T-cell (primary cell): Measurements from ENCODE around the gene MRPL24. TPM values are rescaled to one million over a fixed set of nuclear protein-coding genes. Genes with fewer than 3 reads are reported as not detected.

ENCODE experiments used
- ATAC-seq, 4 experiments: fragments of 200-7000 bp in 3 of 4; fragments of 150-1000 bp in 1 of 4; cut with Tn5 transposase; replicated peaks in 1 of 4; 1 replicate in 3 of 4; 2 replicates in 1 of 4; pipeline ENCODE4 v1.10.0; 2021; ENCODE audit warnings: moderate library complexity in 3 of 4, mild to moderate bottlenecking in 2 of 4, moderate number of reproducible peaks in 1 of 4
- CTCF ChIA-PET, 2 donors: fragments of 300-600 bp; sonication (Branson Sonifier 250); formaldehyde crosslinking; loops; one replicate each; lab custom pipeline; 2022; ENCODE audit warnings: antibody characterized with exemption in 2 of 2; lab: Charles Lee
- POLR2A ChIA-PET, 2 donors: fragments of 300-600 bp; sonication (Branson Sonifier 250); formaldehyde crosslinking; loops; one replicate each; lab custom pipeline; 2022; ENCODE audit warnings: antibody characterized with exemption in 2 of 2; lab: Charles Lee
- DNase-seq, 35 experiments: peaks; one replicate each; pipeline versions ENCODE4 v3.0.0 to v3.0.0-alpha.2; 2013 to 2023
- H3K27ac ChIP-seq: one replicate; pipeline ENCODE4 v1.5.1; 2013; ENCODE audit warnings: low read length
- H3K27me3 ChIP-seq, 2 experiments: replicated peaks in 1 of 2; 1 replicate in 1 of 2; 2 replicates in 1 of 2; pipeline versions ENCODE4 v1.6.1 to v1.7.0; 2013; ENCODE audit warnings: low read length in 1 of 2, mixed read lengths in 1 of 2; ENCODE audit not compliant: control insufficient read depth in 2 of 2, insufficient read depth in 2 of 2; ENCODE audit errors: extremely low read depth in 1 of 2
- H3K36me3 ChIP-seq, 2 donors: 1 replicate in 1 of 2; 2 replicates in 1 of 2; pipeline versions ENCODE4 v1.6.1 to v1.7.0; 2013; ENCODE audit warnings: low read length in 1 of 2; ENCODE audit not compliant: control insufficient read depth in 2 of 2, insufficient read depth in 1 of 2; ENCODE audit errors: extremely low read depth in 1 of 2
- H3K4me1 ChIP-seq, 2 experiments: 1 replicate in 1 of 2; 2 replicates in 1 of 2; pipeline versions ENCODE4 v1.6.1 to v1.7.0; 2013; ENCODE audit warnings: low read length in 2 of 2, mixed read lengths in 1 of 2; ENCODE audit not compliant: insufficient read depth in 2 of 2, control insufficient read depth in 1 of 2; ENCODE audit errors: extremely low read depth in 1 of 2
- H3K4me3 ChIP-seq, 2 donors: 1 replicate in 1 of 2; 2 replicates in 1 of 2; pipeline versions ENCODE4 v1.5.1 to v1.7.0; 2013; ENCODE audit warnings: mild to moderate bottlenecking in 2 of 2, low read length in 1 of 2, moderate library complexity in 1 of 2; ENCODE audit not compliant: control insufficient read depth in 1 of 2; ENCODE audit errors: extremely low read depth in 1 of 2
- H3K9me3 ChIP-seq: 2 replicates; pipeline ENCODE4 v1.7.0; 2013
- H3K27ac Mint-ChIP-seq, 2 donors: one replicate each; pipeline ENCODE4 v1.8.0; 2020 to 2021; ENCODE audit warnings: mild to moderate bottlenecking in 2 of 2, mixed read lengths in 2 of 2
- H3K27me3 Mint-ChIP-seq, 2 donors: one replicate each; pipeline ENCODE4 v1.8.0; 2021 to 2022; ENCODE audit warnings: mixed read lengths in 2 of 2
- H3K36me3 Mint-ChIP-seq: one replicate; pipeline ENCODE4 v1.8.0; 2021; ENCODE audit warnings: mixed read lengths
- H3K4me1 Mint-ChIP-seq, 3 donors: one replicate each; pipeline ENCODE4 v1.8.0; 2020 to 2022; ENCODE audit warnings: mixed read lengths in 3 of 3, mild to moderate bottlenecking in 1 of 3
- H3K4me3 Mint-ChIP-seq, 3 donors: one replicate each; pipeline ENCODE4 v1.8.0; 2020 to 2022; ENCODE audit warnings: mild to moderate bottlenecking in 3 of 3, mixed read lengths in 3 of 3, moderate library complexity in 3 of 3
- H3K9me3 Mint-ChIP-seq, 3 donors: one replicate each; pipeline ENCODE4 v1.8.0; 2020 to 2022; ENCODE audit warnings: mixed read lengths in 3 of 3
- WGBS: methylation state at CpG from one replicate; pipeline ENCODE4 v1.1.5; 2013; ENCODE audit warnings: missing lambda C conversion rate; ENCODE audit not compliant: insufficient coverage; 5-methylcytosine and 5-hydroxymethylcytosine counted together
- total RNA-seq, 35 experiments: library from RNA in 6 of 35; stranded (reverse) in 6 of 35; fragments of 120-200 nt in 1 of 35; gene quantifications; one replicate each; pipeline versions ENCODE4 v1.2.1 to v1.2.4 and lab custom pipeline; 2013 to 2026

The MRPL24 gene
- total RNA-seq, 5 donors from 2014 or later (not counting 1 experiment from before 2014, with no cell fraction given): 23.8 to 66.6 (median 52.6) TPM

GRCh38 chr1:156692441-156692924 lies 48.4 kb downstream of the MRPL24 start:
- WGBS: 6% methylated on average over 13 of the region's 13 CpGs
- H3K27ac Mint-ChIP-seq: no peak overlapping the region
- Histone ChIP-seq H3K36me3 (no peaks in the 10 kb centered on the region), H3K4me1 (peaks cover 15 to 28% of the 10 kb centered on the region in 2 experiments), H3K27ac (no peak overlapping the region), H3K9me3 (no peaks in the 10 kb centered on the region), H3K4me3 (no peak overlapping the region), H3K27me3 (peaks cover 5 to 92% of the 10 kb centered on the region in 2 experiments)
- no peaks in the 10 kb centered on the region for H3K36me3 Mint-ChIP-seq
- peaks cover 20 to 28% (median 22%) of the 10 kb centered on the region in 3 donors for H3K4me1 Mint-ChIP-seq
- DNase-seq (no peak), ATAC-seq (no peak)
- H3K4me3 Mint-ChIP-seq: peak overlapping the region in 1 of 3 donors; percentile 14
- H3K27me3 Mint-ChIP-seq: peaks cover 55 to 72% of the 10 kb centered on the region in 2 donors
- ChIA-PET CTCF (interaction anchor here (0.8 to 6.2 kb wide), 2 partner anchors 34 kb away, joined by 4 to 68 read pairs; partner anchors contain the start of genes ISG20L2 (in 1 of the 2) and METTL25B (in 1 of the 2)), POLR2A (no interaction called here)
- H3K9me3 Mint-ChIP-seq: no peaks in the 10 kb centered on the region

- H3K36me3 Mint-ChIP-seq: no peaks in the 10 kb centered on the region
- Histone ChIP-seq H3K36me3 (no peaks in the 10 kb centered on the region), H3K4me3 (no peak overlapping the region), H3K27me3 (peaks cover 5 to 86% of the 10 kb centered on the region in 2 experiments), H3K4me1 (peaks cover 15 to 28% of the 10 kb centered on the region in 2 experiments), H3K9me3 (no peaks in the 10 kb centered on the region), H3K27ac (no peak overlapping the region)
- 28% methylated on average over 18 of the region's 20 CpGs for WGBS
- CTCF ChIA-PET: interaction anchor here (0.8 to 6.2 kb wide), 2 partner anchors 34 to 35 kb away, joined by 4 to 68 read pairs; partner anchors contain the start of genes ISG20L2 (in 1 of the 2) and METTL25B (in 1 of the 2)
- H3K4me1 Mint-ChIP-seq: peaks cover 20 to 28% (median 22%) of the 10 kb centered on the region in 3 donors
- H3K27ac Mint-ChIP-seq: no peak overlapping the region
- DNase-seq (no peak), ATAC-seq (no peak)
- POLR2A ChIA-PET: no interaction called here
- H3K4me3 Mint-ChIP-seq: peak overlapping the region in 1 of 3 donors; percentile 14
- H3K9me3 Mint-ChIP-seq: no peaks in the 10 kb centered on the region
- H3K27me3 Mint-ChIP-seq: peaks cover 48 to 68% of the 10 kb centered on the region in 2 donors
These were observed 49.0 kb downstream of the MRPL24 start for GRCh38 chr1:156691665-156692440.

- Mint-ChIP-seq H3K4me3 (no peak overlapping the region), H3K27ac (no peak overlapping the region), H3K27me3 (peaks cover 45 to 62% of the 10 kb centered on the region in 2 donors), H3K9me3 (no peaks in the 10 kb centered on the region), H3K4me1 (peaks cover 20 to 28% (median 22%) of the 10 kb centered on the region in 3 donors), H3K36me3 (no peaks in the 10 kb centered on the region)
- no peaks in the 10 kb centered on the region for H3K36me3 ChIP-seq
- ChIA-PET CTCF (interaction anchor here (2.8 to 6.2 kb wide), 3 partner anchors 15 to 36 kb away, joined by 22 to 68 read pairs (median 25); partner anchors contain the start of genes METTL25B (in 2 of the 2), CRABP2 (in 1 of the 2) and ISG20L2 (in 1 of the 2)), POLR2A (no interaction called here)
- ATAC-seq: no peak
- 51% methylated on average over 3 of the region's 10 CpGs for whole genome bisulfite sequencing
- DNase-seq: no peak
- H3K4me1 ChIP-seq: peaks cover 15 to 28% of the 10 kb centered on the region in 2 experiments
- H3K27me3 ChIP-seq: peaks cover 5 to 85% of the 10 kb centered on the region in 2 experiments
- no peaks in the 10 kb centered on the region for H3K9me3 ChIP-seq
- no peak overlapping the region for H3K27ac ChIP-seq
- H3K4me3 ChIP-seq: no peak overlapping the region
These were observed 49.7 kb downstream of the MRPL24 start for GRCh38 chr1:156691191-156691590.

- Mint-ChIP-seq H3K36me3 (no peaks in the 10 kb centered on the region), H3K9me3 (no peaks in the 10 kb centered on the region), H3K4me1 (peaks cover 20 to 28% (median 22%) of the 10 kb centered on the region in 3 donors), H3K4me3 (no peak overlapping the region), H3K27ac (no peak overlapping the region), H3K27me3 (peaks cover 45 to 63% of the 10 kb centered on the region in 2 donors)
- DNase-seq (no peak), ATAC-seq (no peak)
- Histone ChIP-seq H3K36me3 (no peaks in the 10 kb centered on the region), H3K27me3 (peaks cover 5 to 85% of the 10 kb centered on the region in 2 experiments), H3K4me1 (peaks cover 15 to 28% of the 10 kb centered on the region in 2 experiments), H3K4me3 (no peak overlapping the region), H3K27ac (no peak overlapping the region), H3K9me3 (no peaks in the 10 kb centered on the region)
- ChIA-PET POLR2A (interaction anchor here in 1 of 2 donors (0.5 kb wide), 1 partner anchor 36 kb away, joined by 3 read pairs; no protein-coding TSS in a partner anchor), CTCF (interaction anchor here (0.8 to 6.2 kb wide), 9 partner anchors 16 to 170 kb away, joined by 3 to 68 read pairs (median 7); partner anchors contain the start of genes METTL25B (in 2 of the 2), CRABP2 (in 1 of the 2), ISG20L2 (in 1 of the 2) and NTRK1 (in 1 of the 2))
- whole genome bisulfite sequencing: 67% methylated on average over 8 of the region's 8 CpGs
These were observed 50.2 kb downstream of the MRPL24 start for GRCh38 chr1:156690675-156691036.

GRCh38 chr1:156689953-156690674 lies 50.8 kb downstream of the MRPL24 start:
- no peaks in the 10 kb centered on the region for H3K9me3 ChIP-seq
- peaks cover 5 to 84% of the 10 kb centered on the region in 2 experiments for H3K27me3 ChIP-seq
- ChIA-PET CTCF (interaction anchor here (0.6 to 6.2 kb wide), 23 partner anchors 12 to 395 kb away, joined by 3 to 68 read pairs (median 4); partner anchors contain the start of genes CRABP2 (in 2 of the 2), METTL25B (in 2 of the 2), ISG20L2 (in 1 of the 2) and MRPL24 (in 1 of the 2)), POLR2A (interaction anchor here in 1 of 2 donors (0.5 kb wide), 1 partner anchor 37 kb away, joined by 3 read pairs; no protein-coding TSS in a partner anchor)
- Mint-ChIP-seq H3K9me3 (no peaks in the 10 kb centered on the region), H3K36me3 (no peaks in the 10 kb centered on the region), H3K27me3 (peaks cover 45 to 65% of the 10 kb centered on the region in 2 donors), H3K4me1 (peaks cover 20 to 28% (median 22%) of the 10 kb centered on the region in 3 donors), H3K4me3 (peak overlapping the region in 1 of 3 donors; percentile 25), H3K27ac (peak overlapping the region in 1 of 2 donors; percentile 13)
- ATAC-seq (no peak), DNase-seq (no peak)
- no peak overlapping the region for H3K27ac ChIP-seq
- 33% methylated on average over 8 of the region's 10 CpGs for WGBS
- peaks cover 15 to 28% of the 10 kb centered on the region in 2 experiments for H3K4me1 ChIP-seq
- no peaks in the 10 kb centered on the region for H3K36me3 ChIP-seq
- no peak overlapping the region for H3K4me3 ChIP-seq
